HFF-Myc (cell line): ENCODE data around the gene NCK2.

Experiments
- DNase-seq: peaks from one replicate; pipeline ENCODE4 v3.0.0-alpha.2; 2011; ENCODE audit warnings: low read depth; ENCODE audit errors: extremely low read depth
- H3K4me3 ChIP-seq: replicated peaks from 2 replicates; pipeline ENCODE4 v1.5.1; 2011; ENCODE audit warnings: low read depth, mild to moderate bottlenecking, control low read depth, low read length
- CTCF ChIP-seq: IDR thresholded peaks from 2 replicates; pipeline ENCODE4 v1.5.1; 2012; ENCODE audit warnings: mild to moderate bottlenecking, low read depth, low read length, control low read depth; ENCODE audit errors: missing control alignments

NCK2 gene

DNA sequence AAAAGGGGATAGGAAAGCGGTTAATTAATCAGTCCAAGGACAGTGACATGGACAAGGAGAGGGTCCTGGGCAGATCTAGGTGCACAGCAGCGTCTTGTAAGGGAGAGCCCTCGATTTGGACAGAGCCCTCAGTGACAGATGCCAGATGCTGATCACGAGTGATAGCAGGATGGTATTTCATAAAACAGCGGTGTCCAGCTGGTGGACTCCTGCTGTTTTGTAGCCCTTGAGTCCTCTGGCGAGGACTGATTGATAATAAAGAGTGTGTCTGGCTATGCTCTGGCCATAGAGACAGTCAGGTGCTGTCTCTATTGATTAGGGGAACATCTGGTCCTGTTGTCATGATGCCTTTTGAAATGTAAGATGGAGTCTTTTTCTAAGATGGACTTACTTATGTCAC lies 180.7 kb downstream of the NCK2 start:
- no peak for TF ChIP-seq CTCF

GRCh38 chr2:105926960-105927678 lies 182.4 kb downstream of the NCK2 start:
- no peak for DNase-seq
- TF ChIP-seq CTCF = no peak
- H3K4me3 ChIP-seq = no peak overlapping the region

More for the DNA sequence above, 180.7 kb downstream of the NCK2 start:
- H3K4me3 ChIP-seq = no peak overlapping the region
- DNase-seq = no peak

GRCh38 chr2:105928086-105928485 lies 183.4 kb downstream of the NCK2 start:
- DNase-seq = no peak
- TF ChIP-seq CTCF = no peak
- no peak overlapping the region for H3K4me3 ChIP-seq

DNA sequence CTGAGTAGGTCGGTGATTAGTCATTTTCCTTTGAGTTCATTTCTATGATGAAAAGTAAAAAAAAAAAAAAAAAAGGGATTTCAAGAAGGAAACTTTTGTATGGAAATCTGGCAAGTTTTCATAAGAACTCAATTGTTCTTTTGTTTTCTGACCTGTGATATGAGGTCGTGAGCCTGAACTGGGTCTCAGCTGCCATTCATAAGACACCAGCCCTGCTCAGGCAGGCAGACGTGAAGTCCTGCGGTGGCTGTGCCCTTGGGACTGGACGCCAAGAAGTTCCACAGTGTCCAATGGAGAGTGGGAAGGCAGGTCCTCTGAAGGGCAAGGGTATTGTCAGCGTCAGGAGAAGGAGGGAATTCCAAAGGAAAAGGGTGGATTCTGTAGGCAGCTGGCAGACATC lies 183.9 kb downstream of the NCK2 start:
- TF ChIP-seq CTCF = no peak
- no peak overlapping the region for H3K4me3 ChIP-seq
- DNase-seq = no peak

GRCh38 chr2:105929516-105929915 lies 184.8 kb downstream of the NCK2 start:
- DNase-seq = no peak
- H3K4me3 ChIP-seq = no peak overlapping the region
- TF ChIP-seq CTCF = no peak

- no peak for TF ChIP-seq CTCF
- no peak overlapping the region for H3K4me3 ChIP-seq
- no peak for DNase-seq
Observed at GRCh38 chr2:105932582-105932981, 187.9 kb downstream of the NCK2 start.

- H3K4me3 ChIP-seq = no peak overlapping the region
- DNase-seq = no peak
- TF ChIP-seq CTCF = no peak
Observed at GRCh38 chr2:105933906-105934305, 189.2 kb downstream of the NCK2 start.
